ENCODE data around the gene SIK1.

SIK1 gene

DNA sequence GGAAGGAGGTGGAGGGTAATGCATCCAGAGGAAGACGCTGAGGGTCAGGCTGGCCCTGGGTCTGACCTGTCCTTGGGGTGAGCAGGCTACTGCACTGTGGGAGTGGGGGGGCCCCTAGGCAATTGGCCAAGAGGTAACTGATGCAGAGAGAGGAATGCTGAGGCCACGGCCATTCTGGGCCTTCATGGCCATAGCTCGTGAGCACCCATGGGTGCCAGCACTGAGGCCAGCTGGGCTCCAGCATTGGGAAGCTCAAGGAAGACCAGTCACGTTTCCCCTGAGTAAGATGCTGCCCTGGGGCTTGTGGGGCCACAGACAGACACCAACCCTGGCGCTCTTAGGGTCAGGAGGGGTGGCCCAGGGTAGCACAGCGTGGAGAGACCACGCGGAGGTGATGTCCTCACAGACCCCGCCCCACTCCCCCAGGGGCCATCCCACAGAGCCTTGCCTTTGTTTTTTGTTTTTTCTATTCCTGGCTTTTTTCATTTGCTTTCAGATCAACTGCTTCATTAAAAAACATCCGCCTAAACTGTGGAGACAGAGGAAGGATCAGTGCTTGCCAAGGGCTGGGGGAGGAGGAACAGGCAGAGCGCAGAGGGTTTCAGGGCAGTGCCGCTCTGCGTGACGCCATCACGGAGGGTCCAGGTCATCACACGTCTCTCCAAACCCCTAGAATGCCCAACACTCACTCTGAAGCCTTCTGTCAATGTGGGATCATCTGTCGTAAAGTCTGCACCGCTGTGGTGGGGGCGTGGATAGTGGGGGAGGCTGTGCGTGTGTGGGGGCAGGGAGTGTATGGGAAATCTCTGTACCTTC, 61.1 kb downstream of the SIK1 start:
- no peak for DNase-seq

DNA sequence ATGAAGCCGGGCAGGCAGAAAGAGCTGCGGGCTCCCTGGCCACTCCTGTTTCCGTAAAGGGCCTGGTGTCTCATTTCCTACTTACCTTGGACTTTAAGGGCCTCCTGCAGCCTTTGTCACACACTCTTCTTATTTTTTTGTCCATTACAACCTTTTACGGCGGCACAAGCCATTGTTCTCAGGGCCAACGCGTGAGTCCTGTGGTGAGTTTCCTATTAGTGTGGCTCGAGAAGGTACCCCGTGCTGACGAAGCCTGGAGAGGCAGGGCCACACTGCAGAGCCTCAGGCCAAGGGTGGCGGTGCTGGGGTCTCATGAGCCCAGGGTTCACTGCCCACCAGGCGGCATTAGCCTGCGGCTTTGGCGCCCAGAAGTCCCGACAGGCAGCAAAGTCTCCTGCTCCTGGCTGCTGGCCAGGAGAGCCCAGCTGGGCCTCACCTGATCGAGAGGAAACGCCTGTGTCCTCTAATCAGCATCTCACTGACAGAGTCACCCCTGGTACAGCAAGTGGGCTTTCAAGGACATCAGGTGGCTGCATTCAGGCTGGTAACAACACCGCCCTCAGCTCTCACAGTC, 62.0 kb downstream of the SIK1 start:
- no peak for DNase-seq

Data from activated CD4-positive, alpha-beta T cell treated with anti-CD3 and anti-CD28 coated beads for 4 hours (primary cell).